Hepatocyte (in vitro differentiated cells): ENCODE measurements around the gene OIT3. TPM values are rescaled to one million over a fixed set of nuclear protein-coding genes. Genes with fewer than 3 reads are reported as not detected.

ENCODE experiments used
- DNase-seq: peaks from one replicate; pipeline ENCODE4 v3.0.0-alpha.2; 2016; ENCODE audit warnings: low spot score
- H2AFZ ChIP-seq: fragments of 200-600 bp; sonication (generic); 2 replicates; pipeline ENCODE4 v1.6.0; 2016; ENCODE audit warnings: antibody characterized with exemption, mild to moderate bottlenecking
- H3K27ac ChIP-seq: fragments of 200-600 bp; sonication (generic); 2 replicates; pipeline ENCODE4 v1.5.1; 2016; ENCODE audit warnings: mild to moderate bottlenecking
- H3K27me3 ChIP-seq: fragments of 200-600 bp; sonication (generic); 2 replicates; pipeline ENCODE4 v1.6.1; 2016
- H3K36me3 ChIP-seq: fragments of 200-600 bp; sonication (generic); replicated peaks from 2 replicates; pipeline ENCODE4 v1.5.1; 2016; ENCODE audit warnings: low read depth; ENCODE audit not compliant: insufficient read depth
- H3K4me1 ChIP-seq: fragments of 200-600 bp; sonication (generic); 2 replicates; pipeline ENCODE4 v1.5.1; 2016; ENCODE audit warnings: mild to moderate bottlenecking, moderate library complexity; ENCODE audit not compliant: insufficient read depth
- H3K4me2 ChIP-seq: fragments of 200-600 bp; sonication (generic); 2 replicates; pipeline ENCODE4 v1.6.0; 2016
- H3K4me3 ChIP-seq: fragments of 200-600 bp; sonication (generic); 2 replicates; pipeline ENCODE4 v1.5.1; 2016; ENCODE audit warnings: mild to moderate bottlenecking
- H3K79me2 ChIP-seq: fragments of 200-600 bp; sonication (generic); 2 replicates; pipeline ENCODE4 v1.6.0; 2017; ENCODE audit warnings: mild to moderate bottlenecking
- H3K9me2 ChIP-seq: fragments of 200-600 bp; sonication (generic); replicated peaks from 2 replicates; pipeline ENCODE4 v1.6.0; 2017; ENCODE audit warnings: mild to moderate bottlenecking; ENCODE audit not compliant: insufficient read depth
- H3K9me3 ChIP-seq: fragments of 200-600 bp; sonication (generic); 2 replicates; pipeline ENCODE4 v1.5.1; 2016; ENCODE audit warnings: low read depth, mild to moderate bottlenecking
- H4K20me1 ChIP-seq: fragments of 200-600 bp; sonication (generic); 2 replicates; pipeline ENCODE4 v1.6.0; 2016; ENCODE audit warnings: mild to moderate bottlenecking; ENCODE audit not compliant: insufficient read depth, poor library complexity, severe bottlenecking
- EZH2 ChIP-seq: fragments of 200-600 bp; sonication (generic); IDR thresholded peaks from 2 replicates; pipeline ENCODE4 v1.6.1; 2016; ENCODE audit warnings: antibody characterized with exemption, mild to moderate bottlenecking, borderline replicate concordance
- EZH2phosphoT487 ChIP-seq: fragments of 200-600 bp; sonication (generic); IDR thresholded peaks from one replicate; pipeline ENCODE4 v1.6.1; 2018; ENCODE audit warnings: antibody characterized with exemption, mild to moderate bottlenecking, low read depth, moderate library complexity; ENCODE audit not compliant: unreplicated experiment, severe bottlenecking
- WGBS: methylation state at CpG from one replicate; pipeline ENCODE4 v1.1.6; 2016; ENCODE audit warnings: low lambda C conversion rate; ENCODE audit errors: missing lambda C conversion rate; 5-methylcytosine and 5-hydroxymethylcytosine counted together
- polyA plus RNA-seq: library from polyadenylated mRNA; unstranded; fragments of >200 nt; fragmentation: Nextera tagmentation; extraction: Ambion mirVana; gene quantifications from 2 replicates; pipeline ENCODE4 v1.2.1, GENCODE V29; 2016
- total RNA-seq: library from RNA; depleted of rRNA; stranded (reverse); fragments of >200 nt; gene quantifications from 2 replicates; pipeline ENCODE4 v1.2.3, GENCODE V29; 2014
- TF ChIP-seq, protein P1 (sequence below): fragments of 200-600 bp; sonication (generic); IDR thresholded peaks from 2 replicates; pipeline ENCODE4 v1.5.1; 2016; ENCODE audit warnings: antibody characterized with exemption, mild to moderate bottlenecking; ENCODE audit not compliant: poor library complexity

The OIT3 gene
- total and polyA plus RNA-seq, 2 experiments from 2014 or later = 0.88 TPM; not detected in 1

DNA sequence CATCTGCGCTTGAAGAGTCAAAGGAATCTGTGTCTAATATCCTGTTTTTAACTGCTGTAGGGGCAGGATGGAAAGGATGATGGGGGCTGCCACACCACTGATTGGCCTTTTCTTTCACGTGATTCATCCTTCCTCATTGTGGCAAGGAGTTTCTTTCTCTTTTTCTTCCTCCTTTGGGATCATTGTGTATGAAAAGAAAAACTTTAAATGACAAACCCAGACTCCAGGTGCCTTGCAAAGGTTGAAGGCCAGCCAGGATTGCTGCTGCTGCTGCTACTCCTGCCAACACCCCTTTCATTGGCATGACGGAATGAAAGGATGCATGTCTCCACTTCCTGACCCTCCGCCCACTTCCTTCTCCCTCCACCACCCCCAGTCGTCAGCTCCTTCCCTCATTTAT is 6.5 kb upstream of the OIT3 start:
- Histone ChIP-seq H2AFZ (no peak overlapping the region), H3K27me3 (no peaks in the 10 kb centered on the region), H3K9me3 (no peaks in the 10 kb centered on the region), H4K20me1 (no peaks in the 10 kb centered on the region), H3K27ac (no peak overlapping the region), H3K36me3 (no peaks in the 10 kb centered on the region), H3K4me1 (no peaks in the 10 kb centered on the region), H3K79me2 (no peaks in the 10 kb centered on the region), H3K9me2 (no peaks in the 10 kb centered on the region), H3K4me3 (no peak overlapping the region), H3K4me2 (no peak overlapping the region)
- DNase-seq = no peak
- TF ChIP-seq EZH2 (no peak), EZH2phosphoT487 (no peak)
- TF ChIP-seq, protein P1, sequence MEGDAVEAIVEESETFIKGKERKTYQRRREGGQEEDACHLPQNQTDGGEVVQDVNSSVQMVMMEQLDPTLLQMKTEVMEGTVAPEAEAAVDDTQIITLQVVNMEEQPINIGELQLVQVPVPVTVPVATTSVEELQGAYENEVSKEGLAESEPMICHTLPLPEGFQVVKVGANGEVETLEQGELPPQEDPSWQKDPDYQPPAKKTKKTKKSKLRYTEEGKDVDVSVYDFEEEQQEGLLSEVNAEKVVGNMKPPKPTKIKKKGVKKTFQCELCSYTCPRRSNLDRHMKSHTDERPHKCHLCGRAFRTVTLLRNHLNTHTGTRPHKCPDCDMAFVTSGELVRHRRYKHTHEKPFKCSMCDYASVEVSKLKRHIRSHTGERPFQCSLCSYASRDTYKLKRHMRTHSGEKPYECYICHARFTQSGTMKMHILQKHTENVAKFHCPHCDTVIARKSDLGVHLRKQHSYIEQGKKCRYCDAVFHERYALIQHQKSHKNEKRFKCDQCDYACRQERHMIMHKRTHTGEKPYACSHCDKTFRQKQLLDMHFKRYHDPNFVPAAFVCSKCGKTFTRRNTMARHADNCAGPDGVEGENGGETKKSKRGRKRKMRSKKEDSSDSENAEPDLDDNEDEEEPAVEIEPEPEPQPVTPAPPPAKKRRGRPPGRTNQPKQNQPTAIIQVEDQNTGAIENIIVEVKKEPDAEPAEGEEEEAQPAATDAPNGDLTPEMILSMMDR = no peak
- WGBS = 81% methylated on average over 5 of the region's 5 CpGs

DNA sequence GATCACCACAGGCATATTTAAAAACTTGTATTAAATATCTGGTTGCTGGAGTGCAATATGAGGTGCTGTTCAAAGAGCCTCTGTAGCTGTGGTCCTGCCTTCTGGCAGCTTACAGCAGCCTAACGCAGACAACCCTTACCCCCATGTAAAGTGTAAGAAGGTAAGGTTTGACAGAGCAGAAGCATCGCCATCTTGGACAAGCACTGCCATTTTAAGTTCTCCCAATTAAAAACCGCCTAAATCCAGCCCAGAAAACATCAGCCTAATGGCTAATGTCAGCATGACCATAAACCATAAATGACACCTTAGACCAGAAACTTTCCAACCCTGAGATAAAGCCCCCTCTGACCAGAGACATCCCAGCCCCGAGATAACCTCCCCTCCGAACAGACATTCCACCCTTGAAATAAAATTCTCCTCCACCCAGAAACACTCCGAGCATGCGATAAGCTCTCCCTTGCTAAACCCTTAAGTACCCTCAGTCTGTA is 5.3 kb upstream of the OIT3 start:
- Histone ChIP-seq H3K4me3 (no peak overlapping the region), H3K27me3 (no peaks in the 10 kb centered on the region), H3K9me3 (no peaks in the 10 kb centered on the region), H3K9me2 (no peaks in the 10 kb centered on the region), H4K20me1 (no peaks in the 10 kb centered on the region), H3K36me3 (no peaks in the 10 kb centered on the region), H3K79me2 (no peaks in the 10 kb centered on the region), H3K4me1 (no peaks in the 10 kb centered on the region), H2AFZ (no peak overlapping the region), H3K4me2 (no peak overlapping the region), H3K27ac (no peak overlapping the region)
- no peak for DNase-seq
- WGBS = 61% methylated on average over 7 of the region's 7 CpGs
- TF ChIP-seq, protein P1 = no peak
- no peak for TF ChIP-seq EZH2
- no peak for TF ChIP-seq EZH2phosphoT487

DNA sequence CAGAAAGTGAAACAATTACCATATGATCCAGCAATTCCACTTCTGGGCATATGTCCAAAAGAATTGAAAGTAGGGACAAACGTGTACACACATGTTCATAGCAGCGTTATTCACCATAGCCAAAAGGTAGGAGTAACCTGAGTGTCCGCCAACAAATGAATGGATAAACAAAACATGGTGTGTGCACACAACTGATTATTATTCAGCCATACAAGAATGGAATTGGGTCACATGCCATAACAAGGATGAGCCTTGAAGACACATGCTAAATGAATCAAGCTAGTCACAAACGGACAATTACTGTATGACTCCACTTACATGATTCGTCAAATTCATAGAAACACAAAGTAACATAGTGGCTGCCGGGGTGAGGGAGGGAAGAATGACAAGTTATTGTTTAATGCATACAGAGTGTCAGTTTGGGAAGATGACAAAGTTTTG is 4.1 kb upstream of the OIT3 start:
- no peak overlapping the region for H3K4me2 ChIP-seq
- DNase-seq = no peak

More for the DNA sequence above, 4.1 kb upstream of the OIT3 start:
- no peaks in the 10 kb centered on the region for H3K36me3 ChIP-seq
- no peaks in the 10 kb centered on the region for H3K4me1 ChIP-seq
- H3K9me2 ChIP-seq = no peaks in the 10 kb centered on the region
- H4K20me1 ChIP-seq = no peaks in the 10 kb centered on the region
- H2AFZ ChIP-seq = no peak overlapping the region
- H3K9me3 ChIP-seq = no peaks in the 10 kb centered on the region
- no peaks in the 10 kb centered on the region for H3K27me3 ChIP-seq
- H3K27ac ChIP-seq = no peak overlapping the region
- TF ChIP-seq EZH2phosphoT487 (no peak), EZH2 (no peak)
- TF ChIP-seq, protein P1 = no peak
- H3K79me2 ChIP-seq = no peaks in the 10 kb centered on the region
- WGBS = 76% methylated on average over 6 of the region's 6 CpGs
- no peak overlapping the region for H3K4me3 ChIP-seq
